Measurements from ENCODE around the gene ZNF821.

DNA sequence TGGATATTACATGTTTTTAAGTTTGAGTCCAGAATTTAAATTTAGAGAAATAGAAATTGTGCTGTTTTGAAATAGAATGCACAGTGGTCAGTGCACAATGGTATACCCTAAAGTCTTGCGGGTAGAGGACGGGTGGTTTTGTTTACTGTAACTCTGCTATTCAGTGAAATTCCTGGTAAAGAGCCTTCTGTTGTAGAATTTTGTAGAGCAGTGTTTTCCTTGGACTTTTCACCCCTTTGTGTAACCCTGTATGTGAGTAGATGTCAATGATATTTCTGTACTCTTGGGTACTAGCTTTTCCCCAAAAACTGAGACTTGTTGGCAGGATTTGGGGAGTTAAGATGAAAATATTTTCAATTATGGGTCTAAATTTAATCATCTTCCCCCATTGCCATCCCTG is 30.8 kb upstream of the ZNF821 start:
- TF ChIP-seq, protein P1, sequence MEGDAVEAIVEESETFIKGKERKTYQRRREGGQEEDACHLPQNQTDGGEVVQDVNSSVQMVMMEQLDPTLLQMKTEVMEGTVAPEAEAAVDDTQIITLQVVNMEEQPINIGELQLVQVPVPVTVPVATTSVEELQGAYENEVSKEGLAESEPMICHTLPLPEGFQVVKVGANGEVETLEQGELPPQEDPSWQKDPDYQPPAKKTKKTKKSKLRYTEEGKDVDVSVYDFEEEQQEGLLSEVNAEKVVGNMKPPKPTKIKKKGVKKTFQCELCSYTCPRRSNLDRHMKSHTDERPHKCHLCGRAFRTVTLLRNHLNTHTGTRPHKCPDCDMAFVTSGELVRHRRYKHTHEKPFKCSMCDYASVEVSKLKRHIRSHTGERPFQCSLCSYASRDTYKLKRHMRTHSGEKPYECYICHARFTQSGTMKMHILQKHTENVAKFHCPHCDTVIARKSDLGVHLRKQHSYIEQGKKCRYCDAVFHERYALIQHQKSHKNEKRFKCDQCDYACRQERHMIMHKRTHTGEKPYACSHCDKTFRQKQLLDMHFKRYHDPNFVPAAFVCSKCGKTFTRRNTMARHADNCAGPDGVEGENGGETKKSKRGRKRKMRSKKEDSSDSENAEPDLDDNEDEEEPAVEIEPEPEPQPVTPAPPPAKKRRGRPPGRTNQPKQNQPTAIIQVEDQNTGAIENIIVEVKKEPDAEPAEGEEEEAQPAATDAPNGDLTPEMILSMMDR (IDR thresholded peaks at IDR 0.05) = no peak
- no peak for TF ChIP-seq POLR2A (IDR thresholded peaks at IDR 0.05)

All from esophagus squamous epithelium (tissue), 4 donors.